OCI-LY7 (cell line): ENCODE data around the gene SNX9.

Source experiments
- EZH2phosphoT487 ChIP-seq: fragments of 200-600 bp; sonication (generic); IDR thresholded peaks from 2 replicates; pipeline ENCODE4 v1.6.1; 2018; ENCODE audit warnings: low read depth, borderline replicate concordance, mild to moderate bottlenecking, mixed run types, antibody characterized with exemption, low read length, moderate library complexity, mixed read lengths
- TF ChIP-seq, protein P1 (sequence below): fragments of 200-600 bp; sonication (generic); conservative IDR thresholded peaks from 2 replicates; pipeline ENCODE4 v1.5.1; 2014; ENCODE audit warnings: mild to moderate bottlenecking, antibody characterized with exemption, low read length, moderate library complexity, mixed read lengths

DNA sequence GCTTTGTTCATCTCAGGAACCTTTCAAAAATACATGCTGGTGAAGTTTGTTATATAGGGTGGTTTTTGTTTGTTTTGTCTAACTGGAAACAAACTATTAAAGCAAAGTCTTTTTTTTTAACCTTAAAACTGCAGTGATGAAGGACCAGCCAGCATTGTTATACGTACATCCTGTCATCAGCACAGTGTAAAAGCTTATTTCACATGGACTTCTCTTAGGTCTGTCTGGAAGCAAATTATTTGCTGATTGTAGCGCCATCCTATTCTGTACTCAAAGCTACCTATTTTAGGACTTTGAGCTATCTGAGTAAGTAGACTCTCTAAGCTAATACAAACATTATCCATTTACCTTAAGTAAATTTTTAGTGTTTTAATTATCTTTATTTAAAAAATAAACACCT lies 61.7 kb downstream of the SNX9 start:
- TF ChIP-seq, protein P1, sequence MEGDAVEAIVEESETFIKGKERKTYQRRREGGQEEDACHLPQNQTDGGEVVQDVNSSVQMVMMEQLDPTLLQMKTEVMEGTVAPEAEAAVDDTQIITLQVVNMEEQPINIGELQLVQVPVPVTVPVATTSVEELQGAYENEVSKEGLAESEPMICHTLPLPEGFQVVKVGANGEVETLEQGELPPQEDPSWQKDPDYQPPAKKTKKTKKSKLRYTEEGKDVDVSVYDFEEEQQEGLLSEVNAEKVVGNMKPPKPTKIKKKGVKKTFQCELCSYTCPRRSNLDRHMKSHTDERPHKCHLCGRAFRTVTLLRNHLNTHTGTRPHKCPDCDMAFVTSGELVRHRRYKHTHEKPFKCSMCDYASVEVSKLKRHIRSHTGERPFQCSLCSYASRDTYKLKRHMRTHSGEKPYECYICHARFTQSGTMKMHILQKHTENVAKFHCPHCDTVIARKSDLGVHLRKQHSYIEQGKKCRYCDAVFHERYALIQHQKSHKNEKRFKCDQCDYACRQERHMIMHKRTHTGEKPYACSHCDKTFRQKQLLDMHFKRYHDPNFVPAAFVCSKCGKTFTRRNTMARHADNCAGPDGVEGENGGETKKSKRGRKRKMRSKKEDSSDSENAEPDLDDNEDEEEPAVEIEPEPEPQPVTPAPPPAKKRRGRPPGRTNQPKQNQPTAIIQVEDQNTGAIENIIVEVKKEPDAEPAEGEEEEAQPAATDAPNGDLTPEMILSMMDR, result no peak
- TF ChIP-seq EZH2phosphoT487, result no peak
